ENCODE results near the gene ZEB2.

- TF ChIP-seq EZH2 (IDR thresholded peaks at IDR 0.05; ENCODE audit: borderline replicate concordance, low read length) = no peak
- TF ChIP-seq, protein P1, sequence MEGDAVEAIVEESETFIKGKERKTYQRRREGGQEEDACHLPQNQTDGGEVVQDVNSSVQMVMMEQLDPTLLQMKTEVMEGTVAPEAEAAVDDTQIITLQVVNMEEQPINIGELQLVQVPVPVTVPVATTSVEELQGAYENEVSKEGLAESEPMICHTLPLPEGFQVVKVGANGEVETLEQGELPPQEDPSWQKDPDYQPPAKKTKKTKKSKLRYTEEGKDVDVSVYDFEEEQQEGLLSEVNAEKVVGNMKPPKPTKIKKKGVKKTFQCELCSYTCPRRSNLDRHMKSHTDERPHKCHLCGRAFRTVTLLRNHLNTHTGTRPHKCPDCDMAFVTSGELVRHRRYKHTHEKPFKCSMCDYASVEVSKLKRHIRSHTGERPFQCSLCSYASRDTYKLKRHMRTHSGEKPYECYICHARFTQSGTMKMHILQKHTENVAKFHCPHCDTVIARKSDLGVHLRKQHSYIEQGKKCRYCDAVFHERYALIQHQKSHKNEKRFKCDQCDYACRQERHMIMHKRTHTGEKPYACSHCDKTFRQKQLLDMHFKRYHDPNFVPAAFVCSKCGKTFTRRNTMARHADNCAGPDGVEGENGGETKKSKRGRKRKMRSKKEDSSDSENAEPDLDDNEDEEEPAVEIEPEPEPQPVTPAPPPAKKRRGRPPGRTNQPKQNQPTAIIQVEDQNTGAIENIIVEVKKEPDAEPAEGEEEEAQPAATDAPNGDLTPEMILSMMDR (IDR thresholded peaks at IDR 0.05; ENCODE audit: low read length) = peak; percentile 12; the same call in 1 of the 2 replicates
Measured at GRCh38 chr2:144452169-144452988, 67.5 kb downstream of the ZEB2 start.
